ENCODE measurements around the gene DDX10.

DDX10 gene

GRCh38 chr11:108788565-108789199, 123.8 kb downstream of the DDX10 start:
- peak; percentile 18 for DNase-seq (ENCODE audit: low read depth)
- H3K4me3 ChIP-seq (ENCODE audit: control insufficient read depth, low read depth, low read length), result no peak overlapping the region
- TF ChIP-seq, protein P1, sequence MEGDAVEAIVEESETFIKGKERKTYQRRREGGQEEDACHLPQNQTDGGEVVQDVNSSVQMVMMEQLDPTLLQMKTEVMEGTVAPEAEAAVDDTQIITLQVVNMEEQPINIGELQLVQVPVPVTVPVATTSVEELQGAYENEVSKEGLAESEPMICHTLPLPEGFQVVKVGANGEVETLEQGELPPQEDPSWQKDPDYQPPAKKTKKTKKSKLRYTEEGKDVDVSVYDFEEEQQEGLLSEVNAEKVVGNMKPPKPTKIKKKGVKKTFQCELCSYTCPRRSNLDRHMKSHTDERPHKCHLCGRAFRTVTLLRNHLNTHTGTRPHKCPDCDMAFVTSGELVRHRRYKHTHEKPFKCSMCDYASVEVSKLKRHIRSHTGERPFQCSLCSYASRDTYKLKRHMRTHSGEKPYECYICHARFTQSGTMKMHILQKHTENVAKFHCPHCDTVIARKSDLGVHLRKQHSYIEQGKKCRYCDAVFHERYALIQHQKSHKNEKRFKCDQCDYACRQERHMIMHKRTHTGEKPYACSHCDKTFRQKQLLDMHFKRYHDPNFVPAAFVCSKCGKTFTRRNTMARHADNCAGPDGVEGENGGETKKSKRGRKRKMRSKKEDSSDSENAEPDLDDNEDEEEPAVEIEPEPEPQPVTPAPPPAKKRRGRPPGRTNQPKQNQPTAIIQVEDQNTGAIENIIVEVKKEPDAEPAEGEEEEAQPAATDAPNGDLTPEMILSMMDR (IDR thresholded peaks at IDR 0.05; ENCODE audit: control insufficient read depth, insufficient read depth, low read depth, low read length, missing control alignments), result peak; percentile 58

GRCh38 chr11:108790501-108791299, 125.8 kb downstream of the DDX10 start:
- no peak for DNase-seq (ENCODE audit: low read depth)
- TF ChIP-seq, protein P1 (IDR thresholded peaks at IDR 0.05; ENCODE audit: control insufficient read depth, insufficient read depth, low read depth, low read length, missing control alignments), result no peak

GRCh38 chr11:108793138-108793537, 128.3 kb downstream of the DDX10 start:
- no peak overlapping the region for H3K4me3 ChIP-seq (ENCODE audit: control insufficient read depth, low read depth, low read length)
- no peak for DNase-seq (ENCODE audit: low read depth)
- TF ChIP-seq, protein P1 (IDR thresholded peaks at IDR 0.05; ENCODE audit: control insufficient read depth, insufficient read depth, low read depth, low read length, missing control alignments), result no peak

More at GRCh38 chr11:108790501-108791299, 125.8 kb downstream of the DDX10 start:
- H3K4me3 ChIP-seq (ENCODE audit: control insufficient read depth, low read depth, low read length), result no peak overlapping the region

GRCh38 chr11:108793611-108794010, 128.7 kb downstream of the DDX10 start:
- DNase-seq (ENCODE audit: low read depth), result no peak
- no peak overlapping the region for H3K4me3 ChIP-seq (ENCODE audit: control insufficient read depth, low read depth, low read length)
- TF ChIP-seq, protein P1 (IDR thresholded peaks at IDR 0.05; ENCODE audit: control insufficient read depth, insufficient read depth, low read depth, low read length, missing control alignments), result no peak

DNA sequence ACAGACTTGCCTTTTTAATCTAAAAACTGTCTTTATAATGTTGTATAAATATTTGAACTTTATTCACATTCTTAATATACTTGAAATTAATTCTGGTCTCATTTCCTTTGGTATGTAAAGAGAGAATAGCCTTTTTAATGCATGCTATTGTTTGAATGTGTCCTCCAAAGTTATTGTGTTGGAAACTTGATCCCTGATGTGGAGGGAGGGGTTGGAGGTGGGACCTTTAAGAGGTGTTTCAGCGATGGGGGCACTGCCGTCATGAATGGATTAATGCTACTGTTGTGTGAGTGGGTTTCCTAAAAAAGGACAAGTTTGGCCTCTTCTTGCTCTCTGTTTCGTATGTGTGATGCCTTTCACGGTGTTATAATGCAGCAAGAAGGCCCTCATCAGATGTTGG, 131.7 kb downstream of the DDX10 start:
- TF ChIP-seq, protein P1 (IDR thresholded peaks at IDR 0.05; ENCODE audit: control insufficient read depth, insufficient read depth, low read depth, low read length, missing control alignments), result no peak

DNA sequence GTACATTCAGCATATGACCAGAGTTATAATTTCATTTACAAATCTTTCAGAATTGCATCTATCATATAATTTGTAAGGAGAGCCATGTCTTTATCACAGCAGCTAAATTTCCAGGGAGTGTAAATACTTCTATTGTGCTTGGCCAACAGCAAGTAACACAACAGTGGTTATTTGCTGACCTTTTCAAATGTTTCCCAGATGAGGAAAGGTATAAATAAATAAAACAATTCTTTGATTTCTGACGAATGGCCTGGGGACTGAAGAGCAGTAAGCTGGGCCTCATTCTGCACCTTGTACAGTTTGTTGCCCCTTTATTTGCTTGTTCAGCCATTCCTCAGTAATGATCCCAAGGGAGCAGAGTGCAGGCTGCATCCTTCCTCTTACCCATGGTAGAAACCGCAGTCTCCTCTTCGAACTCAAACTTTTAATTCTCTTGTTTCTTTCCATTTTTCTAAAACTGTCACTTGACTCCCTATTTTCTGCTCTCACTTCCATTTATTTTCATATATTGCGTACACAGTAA, 132.8 kb downstream of the DDX10 start:
- no peak for DNase-seq (ENCODE audit: low read depth)
- TF ChIP-seq, protein P1 (IDR thresholded peaks at IDR 0.05; ENCODE audit: control insufficient read depth, insufficient read depth, low read depth, low read length, missing control alignments), result no peak
- no peak overlapping the region for H3K4me3 ChIP-seq (ENCODE audit: control insufficient read depth, low read depth, low read length)

More for the DNA sequence above, 131.7 kb downstream of the DDX10 start:
- H3K4me3 ChIP-seq (ENCODE audit: control insufficient read depth, low read depth, low read length), result no peak overlapping the region
- no peak for DNase-seq (ENCODE audit: low read depth)
